ENCODE measurements around the gene ETV3.
"Not testable (repeated sequence)": the region's sequence is repeated elsewhere in the genome, so short reads cannot be mapped to it uniquely, and the experiment has no call there.

GRCh38 chr1:157173241-157173640, 35.0 kb upstream of the ETV3 start:
- TF ChIP-seq CTCF (conservative IDR thresholded peaks at IDR 0.05); EZH2 (IDR thresholded peaks at IDR 0.05; ENCODE audit: low read depth): not testable (repeated sequence)
